Naive thymus-derived CD8-positive, alpha-beta T cell (primary cell): ENCODE measurements around the gene CMIP. TPM values are rescaled to one million over a fixed set of nuclear protein-coding genes. Genes with fewer than 3 reads are reported as not detected.

ENCODE experiments used
- ATAC-seq, 2 donors: fragments of 150-1000 bp; cut with Tn5 transposase in 1 of 2; sonication (Bioruptor Pico), chemical (Tn5 transposase) in 1 of 2; 1 replicate in 1 of 2; 2 replicates in 1 of 2; pipeline ENCODE4 v1.10.0; 2021; ENCODE audit warnings: mild to moderate bottlenecking in 2 of 2, moderate library complexity in 2 of 2
- POLR2A ChIA-PET: fragments of 350-600 bp; sonication (Branson Sonifier 250); formaldehyde crosslinking; loops from one replicate; lab custom pipeline; 2021; ENCODE audit warnings: antibody characterized with exemption; lab: Charles Lee
- DNase-seq, 10 donors: peaks; one replicate each; pipeline versions ENCODE4 v3.0.0 to v3.0.0-alpha.2; 2020 to 2022
- H3K27ac Mint-ChIP-seq, 10 donors: one replicate each; pipeline ENCODE4 v1.8.0; 2020 to 2022; ENCODE audit warnings: mild to moderate bottlenecking in 10 of 10, mixed read lengths in 10 of 10, moderate library complexity in 4 of 10, inconsistent platforms in 1 of 10
- H3K27me3 Mint-ChIP-seq, 5 donors: one replicate each; pipeline ENCODE4 v1.8.0; 2021 to 2022; ENCODE audit warnings: mixed read lengths in 5 of 5
- H3K36me3 Mint-ChIP-seq, 3 donors: one replicate each; pipeline ENCODE4 v1.8.0; 2020 to 2022; ENCODE audit warnings: mixed read lengths in 3 of 3, mild to moderate bottlenecking in 2 of 3, inconsistent platforms in 1 of 3
- H3K4me1 Mint-ChIP-seq, 4 donors: one replicate each; pipeline ENCODE4 v1.8.0; 2021 to 2022; ENCODE audit warnings: mixed read lengths in 4 of 4
- H3K4me3 Mint-ChIP-seq, 10 donors: one replicate each; pipeline ENCODE4 v1.8.0; 2020 to 2022; ENCODE audit warnings: mild to moderate bottlenecking in 10 of 10, mixed read lengths in 10 of 10, moderate library complexity in 6 of 10, inconsistent platforms in 1 of 10
- H3K9me3 Mint-ChIP-seq, 9 donors: one replicate each; pipeline ENCODE4 v1.8.0; 2020 to 2022; ENCODE audit warnings: mixed read lengths in 9 of 9, mild to moderate bottlenecking in 3 of 9, inconsistent platforms in 1 of 9, moderate library complexity in 1 of 9
- polyA plus RNA-seq, 3 donors: library from polyadenylated mRNA; unstranded; fragments of 300-500 nt; fragmentation: Illumina TruSeq; gene quantifications; one replicate each; pipeline ENCODE4 v1.2.3, GENCODE V29; 2021
- total RNA-seq, 8 experiments: library from RNA in 2 of 8; stranded (reverse) in 2 of 8; gene quantifications; one replicate each; pipeline ENCODE4 v1.2.3 and lab custom pipeline; 2021 to 2026

Gene CMIP
- total and polyA plus RNA-seq, 5 experiments from 2014 or later, result 0.31 to 41.5 (median 1.3) TPM

DNA sequence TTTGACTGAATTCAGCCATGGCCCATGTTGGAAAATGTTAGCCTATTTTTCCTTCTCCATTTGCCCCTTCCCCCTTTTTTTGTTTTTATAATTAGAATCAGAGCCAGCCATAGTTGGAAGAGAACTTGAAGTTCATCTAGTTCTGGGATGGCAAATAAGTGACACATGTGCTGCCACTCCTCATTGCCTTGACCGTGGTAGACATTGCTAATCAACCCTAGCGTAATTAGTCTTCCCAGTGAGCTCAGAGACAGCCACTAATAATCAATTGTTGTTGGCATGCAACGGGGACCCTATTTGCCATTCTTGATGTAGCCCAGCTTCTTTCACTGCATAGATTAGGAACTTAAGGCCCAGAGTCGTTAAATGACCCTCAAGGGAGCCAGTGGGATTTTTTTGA is 16.6 kb downstream of the CMIP start:
- H3K27me3 Mint-ChIP-seq, result no peaks in the 10 kb centered on the region
- DNase-seq (no peak), ATAC-seq (no peak)
- peaks cover 33 to 75% (median 61%) of the 10 kb centered on the region in 4 donors for H3K4me1 Mint-ChIP-seq
- H3K27ac Mint-ChIP-seq, result peak overlapping the region in 5 of 10 donors; percentile 18 to 91 (median 42)
- peaks cover 0 to 33% (median 11%) of the 10 kb centered on the region in 3 donors for H3K36me3 Mint-ChIP-seq
- no peaks in the 10 kb centered on the region for H3K9me3 Mint-ChIP-seq
- peak overlapping the region in 1 of 10 donors; percentile 20 for H3K4me3 Mint-ChIP-seq
- POLR2A ChIA-PET, result interaction anchor here (0.8 to 1.0 kb wide), 3 partner anchors 9 to 13 kb away, joined by 3 to 5 read pairs (median 3); no protein-coding TSS in a partner anchor

DNA sequence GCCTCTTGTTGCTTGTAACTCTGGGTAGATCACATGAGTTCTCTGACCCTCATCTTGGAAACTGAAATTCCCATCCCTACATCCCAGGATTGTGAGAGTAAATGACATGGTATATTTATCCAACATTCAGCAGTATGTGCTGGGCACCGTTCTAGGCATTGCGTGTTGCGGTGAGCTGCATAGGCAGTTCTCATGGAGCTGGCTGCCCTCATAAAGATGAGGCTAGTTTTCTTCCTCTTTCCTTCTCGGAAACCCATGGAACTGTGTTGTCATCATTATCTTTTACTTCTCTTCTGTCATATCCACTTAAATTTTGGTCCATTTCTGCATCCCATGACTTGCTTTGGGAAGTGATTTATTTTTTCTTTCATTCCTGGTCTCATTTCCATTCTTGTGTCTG is 17.2 kb downstream of the CMIP start:
- POLR2A ChIA-PET, result interaction anchor here (0.5 to 1.2 kb wide), 3 partner anchors 9 to 14 kb away, joined by 3 to 5 read pairs (median 3); no protein-coding TSS in a partner anchor
- Mint-ChIP-seq H3K36me3 (peaks cover 0 to 29% (median 11%) of the 10 kb centered on the region in 3 donors), H3K27me3 (no peaks in the 10 kb centered on the region), H3K4me3 (no peak overlapping the region), H3K9me3 (no peaks in the 10 kb centered on the region), H3K27ac (peak overlapping the region in 6 of 10 donors; percentile 4 to 83 (median 54)), H3K4me1 (peaks cover 36 to 77% (median 64%) of the 10 kb centered on the region in 4 donors)
- DNase-seq (no peak), ATAC-seq (no peak)

DNA sequence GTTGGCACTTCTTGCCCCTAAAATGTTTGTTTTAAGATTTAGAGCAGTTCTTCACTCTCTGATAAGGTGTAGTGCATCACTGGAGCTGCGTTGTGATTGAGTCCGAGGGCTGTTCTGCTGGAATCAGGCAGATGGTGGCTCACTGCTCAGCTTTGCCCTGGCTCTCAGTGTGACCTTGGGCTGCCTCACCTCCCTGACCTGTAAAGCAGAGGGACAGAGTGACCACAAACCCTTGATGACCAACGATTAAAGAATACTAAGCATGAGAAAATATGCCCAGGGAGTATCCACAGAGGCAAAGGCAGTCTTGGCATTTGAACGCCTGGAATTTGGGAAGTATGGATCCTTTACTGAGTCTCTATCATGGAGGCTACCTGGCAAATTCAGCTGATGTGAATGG is 18.1 kb downstream of the CMIP start:
- Mint-ChIP-seq H3K9me3 (no peaks in the 10 kb centered on the region), H3K27ac (peak overlapping the region in 5 of 10 donors; percentile 17 to 83 (median 70)), H3K27me3 (no peaks in the 10 kb centered on the region), H3K36me3 (peaks cover 0 to 21% (median 6%) of the 10 kb centered on the region in 3 donors), H3K4me3 (peak overlapping the region in 1 of 10 donors; percentile 6), H3K4me1 (peaks cover 33 to 76% (median 60%) of the 10 kb centered on the region in 4 donors)
- POLR2A ChIA-PET, result interaction anchor here (1.2 kb wide), 1 partner anchor 12 kb away, joined by 3 read pairs; no protein-coding TSS in a partner anchor
- DNase-seq (no peak), ATAC-seq (no peak)

DNA sequence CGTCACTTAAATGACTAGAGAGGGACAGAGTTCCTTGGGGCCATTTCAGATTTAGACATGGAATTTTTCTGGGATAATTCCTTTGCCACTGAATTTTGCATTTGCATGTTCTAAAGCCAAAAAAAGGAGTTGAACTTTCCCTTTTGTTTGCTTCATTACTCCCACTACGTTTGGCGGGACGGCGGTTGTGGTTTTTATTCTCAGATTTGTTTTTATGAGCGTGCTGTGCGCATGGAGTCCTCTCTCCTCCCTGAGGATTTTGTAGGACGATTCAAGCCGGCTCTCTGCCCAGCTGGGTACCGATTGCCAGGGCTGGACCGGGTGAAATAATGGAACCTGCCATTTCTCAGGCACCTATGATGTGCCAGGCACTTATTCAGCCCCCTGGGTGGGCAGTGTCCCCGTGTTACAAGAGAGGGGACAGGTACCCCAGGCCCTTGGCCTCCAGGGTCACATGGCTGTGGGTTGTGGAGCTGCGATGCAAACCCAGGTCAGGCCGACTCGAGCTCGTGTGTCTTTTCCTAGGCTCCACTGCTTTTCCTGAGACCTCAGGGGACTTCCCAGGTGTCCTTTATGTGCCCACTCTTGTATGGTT is 18.8 kb downstream of the CMIP start:
- POLR2A ChIA-PET, result interaction anchor here (0.6 to 1.6 kb wide), 2 partner anchors 11 to 39 kb away, joined by 3 to 6 read pairs; no protein-coding TSS in a partner anchor
- DNase-seq, result no peak

DNA sequence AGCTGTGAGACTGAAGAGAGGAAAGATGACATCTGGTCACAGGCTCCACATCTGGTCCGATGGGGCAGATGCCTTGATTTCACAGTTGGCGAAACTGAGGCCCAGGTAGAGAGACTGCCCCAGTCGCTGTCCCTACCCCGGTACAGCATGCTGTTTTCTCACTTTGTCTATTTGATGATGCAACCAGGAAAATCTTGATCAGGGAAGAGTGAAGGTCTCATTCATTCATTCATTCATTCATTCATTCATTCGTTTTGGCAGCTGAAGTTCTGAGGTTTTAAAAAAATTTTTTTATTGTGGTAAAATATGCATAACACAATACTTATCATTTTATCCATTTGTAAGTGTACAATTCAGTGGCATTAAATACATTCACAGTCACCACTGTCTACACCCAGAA is 19.7 kb downstream of the CMIP start:
- peaks cover 0 to 11% (median 4%) of the 10 kb centered on the region in 3 donors for H3K36me3 Mint-ChIP-seq
- no peaks in the 10 kb centered on the region for H3K9me3 Mint-ChIP-seq
- POLR2A ChIA-PET, result interaction anchor here (0.6 to 1.6 kb wide), 3 partner anchors 12 to 59 kb away, joined by 3 to 6 read pairs (median 3); no protein-coding TSS in a partner anchor
- peak overlapping the region in 4 of 10 donors; percentile 8 to 79 (median 53) for H3K27ac Mint-ChIP-seq
- no peak for ATAC-seq
- peaks cover 41 to 80% (median 68%) of the 10 kb centered on the region in 4 donors for H3K4me1 Mint-ChIP-seq
- no peak overlapping the region for H3K4me3 Mint-ChIP-seq
- no peak for DNase-seq
- H3K27me3 Mint-ChIP-seq, result no peaks in the 10 kb centered on the region

More for the DNA sequence above, 18.8 kb downstream of the CMIP start:
- H3K27me3 Mint-ChIP-seq, result no peaks in the 10 kb centered on the region
- no peaks in the 10 kb centered on the region for H3K9me3 Mint-ChIP-seq
- H3K4me1 Mint-ChIP-seq, result peaks cover 39 to 79% (median 64%) of the 10 kb centered on the region in 4 donors
- H3K36me3 Mint-ChIP-seq, result peaks cover 0 to 19% (median 6%) of the 10 kb centered on the region in 3 donors
- no peak for ATAC-seq
- H3K27ac Mint-ChIP-seq, result peak overlapping the region in 4 of 10 donors; percentile 3 to 32 (median 17)
- no peak overlapping the region for H3K4me3 Mint-ChIP-seq

DNA sequence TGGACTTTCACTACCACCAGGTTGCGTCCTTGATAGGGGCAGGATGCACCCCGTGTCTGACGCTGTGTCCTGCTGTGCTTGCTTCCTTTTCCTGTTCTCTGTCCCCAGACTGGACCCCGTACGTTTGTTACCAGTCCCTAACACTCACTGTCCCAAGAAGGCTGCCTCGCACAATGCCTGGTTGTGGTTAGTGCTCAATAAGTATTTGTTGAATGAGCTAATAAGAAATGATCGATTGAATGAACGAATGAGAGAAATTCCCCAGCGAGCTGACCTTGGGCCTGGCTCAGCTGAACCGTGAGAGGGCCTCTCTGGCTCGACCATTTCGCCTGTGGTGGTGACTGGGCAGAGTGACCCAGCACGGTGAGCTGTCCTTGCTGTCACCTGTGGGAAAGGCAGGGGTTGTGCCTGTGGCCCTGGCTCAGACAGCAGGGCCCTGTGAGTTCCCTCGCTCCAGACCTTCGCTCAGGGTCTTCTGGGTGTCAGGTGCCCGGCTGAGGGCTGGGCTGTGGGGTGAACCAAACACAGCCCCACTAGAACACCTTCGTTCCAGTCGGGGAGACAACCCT is 20.9 kb downstream of the CMIP start:
- Mint-ChIP-seq H3K27ac (peak overlapping the region in 3 of 10 donors; percentile 65 to 71 (median 67)), H3K36me3 (peaks cover 0 to 10% (median 4%) of the 10 kb centered on the region in 3 donors), H3K4me3 (no peak overlapping the region), H3K4me1 (peaks cover 51 to 89% (median 75%) of the 10 kb centered on the region in 4 donors), H3K9me3 (no peaks in the 10 kb centered on the region), H3K27me3 (no peaks in the 10 kb centered on the region)
- DNase-seq (no peak), ATAC-seq (no peak)
- POLR2A ChIA-PET, result interaction anchor here (1.4 kb wide), 1 partner anchor 19 kb away, joined by 7 read pairs; no protein-coding TSS in a partner anchor

DNA sequence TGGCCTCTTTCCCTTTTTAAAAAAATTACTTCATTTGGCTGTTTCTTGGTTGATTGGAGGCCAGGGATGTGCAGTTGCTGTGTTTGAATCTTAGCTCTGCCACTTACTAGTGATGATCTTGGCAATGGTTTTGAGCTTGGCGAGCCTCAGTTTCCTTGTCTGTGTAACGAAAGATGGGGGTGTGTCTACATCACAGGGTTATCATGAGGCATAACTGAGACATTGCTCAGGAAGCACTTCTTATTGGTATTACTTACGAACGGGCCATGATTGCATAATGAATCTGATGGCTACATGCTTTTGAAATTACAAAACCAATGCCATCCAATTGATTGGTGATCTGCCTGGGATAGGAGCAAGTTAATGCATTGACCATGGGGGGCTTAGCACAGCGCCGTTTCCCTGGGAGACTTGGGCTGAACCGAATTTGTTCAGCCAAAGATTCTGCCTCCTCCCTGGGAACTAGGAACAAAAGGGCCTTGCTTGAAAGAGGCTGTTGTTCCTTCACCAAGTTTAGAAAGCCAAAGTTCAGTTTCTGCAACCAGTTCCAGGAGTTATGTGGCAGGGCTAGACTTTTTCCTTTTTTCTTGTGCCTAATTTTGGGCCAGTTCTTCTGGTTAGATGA is 21.9 kb downstream of the CMIP start:
- Mint-ChIP-seq H3K4me3 (no peak overlapping the region), H3K36me3 (peaks cover 0 to 8% (median 4%) of the 10 kb centered on the region in 3 donors), H3K27ac (peak overlapping the region; percentile 2 to 81 (median 60)), H3K9me3 (no peaks in the 10 kb centered on the region), H3K4me1 (peaks cover 45 to 89% (median 74%) of the 10 kb centered on the region in 4 donors), H3K27me3 (no peaks in the 10 kb centered on the region)
- POLR2A ChIA-PET, result interaction anchor here (1.4 kb wide), 1 partner anchor 20 kb away, joined by 7 read pairs; no protein-coding TSS in a partner anchor
- ATAC-seq, result no peak
- DNase-seq, result no peak

DNA sequence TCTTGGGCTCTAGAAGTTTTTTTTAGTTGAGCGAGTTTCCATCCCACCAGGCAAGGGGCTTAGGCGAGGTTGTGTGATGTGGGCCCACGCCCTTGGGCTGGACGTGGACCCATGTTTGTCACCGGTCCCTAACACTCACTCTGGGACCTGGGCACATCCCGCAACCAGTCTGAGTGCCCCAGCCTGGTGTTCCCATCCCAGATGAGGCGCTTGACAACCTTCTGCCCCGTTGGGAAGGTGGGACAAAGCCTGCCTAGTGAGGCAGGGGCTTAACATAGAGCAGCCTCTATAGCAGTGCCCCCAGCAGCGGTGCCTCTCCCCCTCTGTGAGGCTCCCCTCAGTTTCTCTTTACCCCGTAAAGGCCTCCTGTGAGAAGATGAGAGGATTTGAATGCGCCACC is 22.5 kb downstream of the CMIP start:
- Mint-ChIP-seq H3K9me3 (no peaks in the 10 kb centered on the region), H3K27me3 (no peaks in the 10 kb centered on the region), H3K27ac (peak overlapping the region in 8 of 10 donors; percentile 11 to 83 (median 70))

DNA sequence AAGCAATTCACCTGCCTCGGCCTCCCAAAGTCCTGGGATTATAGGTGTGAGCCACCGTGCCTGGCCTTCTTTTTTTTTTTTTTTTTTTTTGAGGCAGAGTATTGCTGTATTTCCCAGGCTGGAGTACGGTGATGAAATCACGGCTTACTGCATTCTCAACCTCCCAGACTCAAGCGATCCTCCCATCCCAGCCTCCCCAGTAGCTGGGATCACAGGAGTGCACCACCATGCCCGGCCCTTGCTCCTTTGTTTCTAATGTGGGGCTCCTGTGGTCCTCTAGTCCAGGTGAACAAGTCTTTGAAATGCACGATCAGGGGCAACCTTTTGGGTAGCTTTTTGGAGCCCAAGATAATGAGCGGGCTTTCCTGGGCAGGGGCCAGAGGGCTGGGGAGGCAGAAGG is 23.2 kb downstream of the CMIP start:
- Mint-ChIP-seq H3K4me3 (peak overlapping the region in 2 of 10 donors; percentile 8 to 12), H3K36me3 (peaks cover 0 to 8% (median 4%) of the 10 kb centered on the region in 3 donors), H3K4me1 (peaks cover 47 to 89% (median 74%) of the 10 kb centered on the region in 4 donors), H3K9me3 (no peaks in the 10 kb centered on the region), H3K27ac (peak overlapping the region in 8 of 10 donors; percentile 24 to 96 (median 92)), H3K27me3 (no peaks in the 10 kb centered on the region)
- POLR2A ChIA-PET, result interaction anchor here (0.8 kb wide), 1 partner anchor 21 kb away, joined by 5 read pairs; no protein-coding TSS in a partner anchor
- no peak for DNase-seq
- ATAC-seq, result no peak

More for the DNA sequence above, 22.5 kb downstream of the CMIP start:
- Mint-ChIP-seq H3K4me1 (peaks cover 47 to 89% (median 74%) of the 10 kb centered on the region in 4 donors), H3K4me3 (peak overlapping the region in 1 of 10 donors; percentile 20), H3K36me3 (peaks cover 0 to 10% (median 4%) of the 10 kb centered on the region in 3 donors)
- ATAC-seq, result no peak
- POLR2A ChIA-PET, result no interaction called here
- no peak for DNase-seq

DNA sequence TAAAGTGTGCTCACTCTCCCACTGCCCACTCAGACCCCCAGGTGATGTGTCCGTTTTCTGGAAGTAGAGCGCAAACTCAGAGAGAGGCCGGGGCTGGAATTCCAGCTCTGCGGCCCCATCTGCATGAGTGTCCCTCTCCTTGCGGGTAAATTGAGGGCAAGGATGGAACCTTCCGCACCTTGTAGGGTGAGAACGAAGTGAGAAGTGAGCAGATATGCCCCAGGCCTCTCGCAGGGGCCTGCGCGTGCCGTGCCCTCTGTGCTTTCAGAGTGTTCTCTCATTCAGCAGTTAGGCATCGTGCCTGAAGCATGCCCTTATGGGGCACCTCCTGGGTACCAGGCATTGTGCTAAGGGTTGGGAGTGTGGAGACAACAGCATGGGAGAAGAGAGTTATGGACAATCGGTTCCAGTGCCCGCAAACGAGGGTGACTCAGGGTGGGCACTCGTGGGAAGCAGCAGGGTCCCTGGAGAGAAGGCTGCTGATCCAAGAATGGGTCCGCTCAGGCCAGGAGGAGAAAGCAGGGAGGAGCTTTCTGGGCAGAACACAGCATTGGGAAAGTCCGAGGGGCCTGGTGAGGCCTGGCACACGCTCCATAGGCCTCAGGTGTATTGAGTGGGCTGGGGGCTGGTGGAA is 23.8 kb downstream of the CMIP start:
- H3K27me3 Mint-ChIP-seq, result no peaks in the 10 kb centered on the region
- POLR2A ChIA-PET, result interaction anchor here (0.8 to 2.5 kb wide), 3 partner anchors 11 to 22 kb away, joined by 4 to 13 read pairs (median 5); no protein-coding TSS in a partner anchor

DNA sequence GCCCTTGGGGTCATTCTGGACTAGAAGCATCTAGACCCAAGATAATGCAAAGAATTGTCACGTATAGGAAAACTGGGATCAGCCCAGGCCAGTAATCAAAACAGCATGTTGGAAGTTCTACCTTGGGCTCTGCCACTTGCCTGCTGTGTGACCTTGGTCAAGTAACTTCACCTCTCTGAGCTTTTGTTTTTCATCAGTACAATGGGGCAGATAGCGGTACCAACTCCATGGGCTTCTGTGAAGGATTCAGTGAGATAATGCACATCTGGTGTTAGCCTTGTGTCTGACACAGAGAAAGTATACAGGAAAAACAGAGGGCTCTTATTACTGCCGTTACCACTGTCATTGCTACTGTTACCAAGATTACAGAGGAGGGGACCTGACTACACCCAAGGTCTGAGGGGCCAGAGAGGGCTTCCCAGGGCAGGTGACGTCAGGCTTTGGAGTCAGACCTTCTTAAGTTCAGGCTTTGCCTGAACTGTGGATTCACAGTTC is 24.6 kb downstream of the CMIP start:
- Mint-ChIP-seq H3K9me3 (no peaks in the 10 kb centered on the region), H3K27ac (peak overlapping the region; percentile 87 to 96 (median 94)), H3K36me3 (peaks cover 0 to 12% (median 4%) of the 10 kb centered on the region in 3 donors), H3K27me3 (no peaks in the 10 kb centered on the region), H3K4me3 (peak overlapping the region; percentile 60 to 89 (median 77)), H3K4me1 (peaks cover 47 to 93% (median 83%) of the 10 kb centered on the region in 4 donors)
- POLR2A ChIA-PET, result interaction anchor here (0.7 to 2.5 kb wide), 10 partner anchors 8 to 148 kb away, joined by 3 to 24 read pairs (median 4); partner anchors contain the start of gene CMIP
- peak in 1 of 10 donors; percentile 6 for DNase-seq
- ATAC-seq, result peak in 1 of 2 donors; percentile 9

More for the DNA sequence above, 23.8 kb downstream of the CMIP start:
- Mint-ChIP-seq H3K4me1 (peaks cover 47 to 90% (median 77%) of the 10 kb centered on the region in 4 donors), H3K36me3 (peaks cover 0 to 9% (median 4%) of the 10 kb centered on the region in 3 donors), H3K4me3 (peak overlapping the region in 7 of 10 donors; percentile 12 to 51 (median 38)), H3K27ac (peak overlapping the region; percentile 87 to 96 (median 94)), H3K9me3 (no peaks in the 10 kb centered on the region)
- no peak for DNase-seq
- no peak for ATAC-seq
